ENCODE measurements around the gene DLGAP4. TPM values are rescaled to one million over a fixed set of nuclear protein-coding genes. Genes with fewer than 3 reads are reported as not detected.

The DLGAP4 gene
- 57.2 and 61.8 TPM in 2 replicates for total RNA-seq (2021; fragmentation: NEBNext Ultra II Directional; extraction: Animal tissue kit (Norgen Biotek cat#: 25700))
- 41.2 and 81.9 TPM in 2 replicates for polyA plus RNA-seq (2011; rRNA removed)
- polyA plus RNA-seq (2011; cell fraction: cytosol; rRNA removed), result 38.1 TPM
- polyA plus RNA-seq (2011; cell fraction: nucleus; rRNA removed), result 82.7 TPM
- 43.5 to 57.6 TPM (median 49.1 TPM) in 4 replicates for polyA plus RNA-seq (2012, experiment 1 of 2)
- 36.6 TPM for polyA plus RNA-seq (2012, experiment 2 of 2)
- 40.4 TPM for polyA plus RNA-seq (2013, experiment 1 of 2)
- 39.5 TPM for polyA plus RNA-seq (2013, experiment 2 of 2)
- 33.9 and 37.3 TPM in 2 replicates for polyA minus RNA-seq (2011; rRNA and poly(A)+ RNA removed)
- polyA minus RNA-seq (2011; cell fraction: cytosol; rRNA and poly(A)+ RNA removed), result 84.8 TPM
- polyA minus RNA-seq (2011; cell fraction: nucleus; rRNA and poly(A)+ RNA removed), result 50.5 TPM
- long read RNA-seq, experiment 1, partial matches to known transcripts, result 21 of 27 reads
- long read RNA-seq, experiment 1, other reads (novel, unspliced or antisense), result 2 of 27 reads
- long read RNA-seq, experiment 2, transcript DLGAP4-206 (7 exons, 3,110 nt), result major isoform, 11 of 14 reads
- long read RNA-seq, experiment 2, partial matches to known transcripts, result 1 of 14 reads
- long read RNA-seq, experiment 2, other reads (novel, unspliced or antisense), result 2 of 14 reads

GRCh38 chr20:36305602-36306551 is at the start of gene DLGAP4:
Gene DLGAP4 (plus strand): TSS chr20:36306339. CDS start chr20:36431718, 125,379 bp downstream.
- H3K79me2 ChIP-seq (ENCODE audit: control insufficient read depth in 1 of 2, insufficient read depth in 2 of 2, low read length in 2 of 2), result no peaks in the 10 kb centered on the region
- H3K4me3 ChIP-seq (ENCODE audit: extremely low read depth in 1 of 4, insufficient read depth in 2 of 4, low read depth in 3 of 4, low read length in 4 of 4), result peak within 1 kb of the TSS; percentile 57 to 80 (median 63)
- H3K56ac ChIP-seq (replicated peaks; ENCODE audit: insufficient read length, low read depth, low read length), result no peak within 1 kb of the TSS
- H3K4ac ChIP-seq (replicated peaks; ENCODE audit: insufficient read length, low read depth, low read length), result no peak within 1 kb of the TSS
- H3K18ac ChIP-seq (ENCODE audit: extremely low read depth, low read length), result no peak within 1 kb of the TSS; the same call in 1 of the 2 replicates
- no peaks in the 10 kb centered on the region for H3K9me3 ChIP-seq (ENCODE audit: insufficient read depth in 2 of 2, low read depth in 1 of 2, low read length in 1 of 2)
- no peak within 1 kb of the TSS for H2AFZ ChIP-seq (ENCODE audit: low read length)
- DNase-seq (ENCODE audit: low read depth in 1 of 2, low spot score in 2 of 2), result peak in 1 of 2 experiments; percentile 65
- peaks cover 2% of the 10 kb centered on the region for H3K79me1 ChIP-seq (ENCODE audit: low read depth, low read length)
- peaks cover 0 to 9% (median 4%) of the 10 kb centered on the region in 4 experiments; a peak in 6 of 7 replicates for H3K4me1 ChIP-seq (replicated peaks in 1 of 4; ENCODE audit: control insufficient read depth in 3 of 4, insufficient read depth in 4 of 4, low read length in 3 of 4)
- no peak within 1 kb of the TSS for H2AK5ac ChIP-seq (ENCODE audit: low read depth, low read length)
- H4K8ac ChIP-seq (ENCODE audit: extremely low read depth, insufficient read depth, low read length), result peak within 1 kb of the TSS; percentile 18
- no peaks in the 10 kb centered on the region for H3K36me3 ChIP-seq (ENCODE audit: control insufficient read depth in 2 of 4, insufficient read depth in 4 of 4, low read length in 3 of 4)
- no peak within 1 kb of the TSS for H2BK15ac ChIP-seq (ENCODE audit: low read length)
- POLR2A ChIA-PET (ENCODE audit: partially characterized antibody), result no interaction called here
- H3K14ac ChIP-seq (ENCODE audit: insufficient read length), result no peak within 1 kb of the TSS
- H3K23ac ChIP-seq (ENCODE audit: insufficient read length), result no peak within 1 kb of the TSS
- H4K5ac ChIP-seq (ENCODE audit: insufficient read length, low read depth, low read length), result no peak within 1 kb of the TSS
- no peak within 1 kb of the TSS for H2BK120ac ChIP-seq (replicated peaks; ENCODE audit: low read depth, low read length)
- 4% methylated on average over 20 of the region's 96 CpGs; no CpG with 5 or more reads in 1 of the 2 experiments for WGBS, 2 experiments (ENCODE audit: extremely low coverage in 1 of 2, insufficient coverage in 1 of 2, insufficient read length in 1 of 2, insufficient replicate concordance in 2 of 2, low coverage in 1 of 2, low lambda C conversion rate in 2 of 2, missing lambda C conversion rate in 1 of 2)
- no peak within 1 kb of the TSS for H3K27ac ChIP-seq (ENCODE audit: low read depth, low read length)
- H3K27me3 ChIP-seq (replicated peaks in 1 of 4; ENCODE audit: control insufficient read depth in 3 of 4, extremely low read depth in 1 of 4, insufficient read depth in 3 of 4, low read length in 3 of 4), result peaks cover 0 to 30% (median 22%) of the 10 kb centered on the region in 4 experiments; a peak in 6 of 7 replicates
- H3K9ac ChIP-seq (replicated peaks in 1 of 4; ENCODE audit: extremely low read depth in 1 of 4, low read depth in 3 of 4, low read length in 3 of 4), result peak within 1 kb of the TSS in 1 of 4 experiments; percentile 42; a peak in 1 of 7 replicates
- peaks cover 6 to 7% of the 10 kb centered on the region in 2 experiments for H4K20me1 ChIP-seq (replicated peaks in 1 of 2; ENCODE audit: control insufficient read depth in 1 of 2, insufficient read depth in 2 of 2, low read length in 2 of 2)
- no peak within 1 kb of the TSS; the same call in 1 of the 2 replicates for H2BK5ac ChIP-seq (ENCODE audit: low read depth, low read length)
- peaks cover 14% of the 10 kb centered on the region; the same call in 1 of the 2 replicates for H3K23me2 ChIP-seq (ENCODE audit: low read depth, low read length)
- CTCF ChIA-PET (ENCODE audit: partially characterized antibody), result interaction anchor here (1.7 kb wide), 1 partner anchor 94 kb away, joined by 7 read pairs; no protein-coding TSS in a partner anchor
- FAIRE-seq, result no peak
- H3K4me2 ChIP-seq (ENCODE audit: insufficient read depth in 1 of 2, low read depth in 2 of 2, low read length in 2 of 2), result peak within 1 kb of the TSS; percentile 64 to 90
- no peak within 1 kb of the TSS for H2BK12ac ChIP-seq (ENCODE audit: low read depth, low read length)
- H2BK20ac ChIP-seq (ENCODE audit: low read length), result no peak within 1 kb of the TSS
- no peak within 1 kb of the TSS for H4K91ac ChIP-seq (replicated peaks; ENCODE audit: insufficient read length, low read length)
- TF ChIP-seq HDAC2 (IDR thresholded peaks at IDR 0.05; ENCODE audit: borderline replicate concordance in 1 of 2, low read depth in 2 of 2, low read length in 2 of 2) (peak; percentile 26 to 97; a peak in 2 of 4 replicates), ASH2L (IDR thresholded peaks at IDR 0.05; ENCODE audit: low read length) (peak; percentile 28), KDM1A (IDR thresholded peaks at IDR 0.05; ENCODE audit: borderline replicate concordance, low read length) (peak; percentile 98), CHD1 (IDR thresholded peaks at IDR 0.05; ENCODE audit: low read depth, low read length) (no peak), RAD21 (IDR thresholded peaks at IDR 0.05 in 1 of 2, conservative IDR thresholded peaks at IDR 0.05 in 1 of 2; ENCODE audit: low read depth in 2 of 2, low read length in 2 of 2) (peak; percentile 35 to 50), EGR1 (IDR thresholded peaks at IDR 0.05; ENCODE audit: borderline replicate concordance, low read depth, low read length) (peak; percentile 81; the same call in 1 of the 2 replicates)

All from H1 (cell line).